Ishikawa (cell line): ENCODE results near the gene SERTAD2.

Experiments
- CEBPB ChIP-seq: IDR thresholded peaks from 2 replicates; pipeline ENCODE4 v1.6.1; 2012
- EGR1 ChIP-seq: IDR thresholded peaks from 2 replicates; pipeline ENCODE4 v1.6.1; 2012
- EP300 ChIP-seq: IDR thresholded peaks from 2 replicates; pipeline ENCODE4 v1.6.1; 2012; ENCODE audit warnings: borderline replicate concordance
- MAX ChIP-seq: IDR thresholded peaks from 2 replicates; pipeline ENCODE4 v1.6.1; 2012
- NFIC ChIP-seq: IDR thresholded peaks from 2 replicates; pipeline ENCODE4 v1.6.1; 2012
- RAD21 ChIP-seq: IDR thresholded peaks from 2 replicates; pipeline ENCODE4 v1.6.1; 2012; ENCODE audit warnings: low read depth
- REST ChIP-seq: IDR thresholded peaks from 2 replicates; pipeline ENCODE4 v1.6.1; 2012; ENCODE audit warnings: low read depth, mild to moderate bottlenecking
- TAF1 ChIP-seq: IDR thresholded peaks from 2 replicates; pipeline ENCODE4 v1.6.1; 2012; ENCODE audit warnings: low read depth, mild to moderate bottlenecking
- YY1 ChIP-seq: IDR thresholded peaks from 2 replicates; pipeline ENCODE4 v1.6.1; 2012; ENCODE audit warnings: low read depth
- ZBTB7A ChIP-seq: IDR thresholded peaks from 2 replicates; pipeline ENCODE4 v1.6.1; 2012; ENCODE audit warnings: low read depth

- TF ChIP-seq TAF1 = no peak
- TF ChIP-seq CEBPB = no peak
- no peak for TF ChIP-seq EGR1
- TF ChIP-seq ZBTB7A = no peak
- no peak for TF ChIP-seq REST
- TF ChIP-seq EP300 = no peak
- TF ChIP-seq RAD21 = no peak
- TF ChIP-seq YY1 = no peak
- TF ChIP-seq MAX = no peak
- TF ChIP-seq NFIC = no peak
Observed at GRCh38 chr2:64637000-64637635, 16.6 kb downstream of the SERTAD2 start.
